Upper lobe of left lung (tissue), 6 donors: ENCODE results near the gene LRRK1. TPM values are rescaled to one million over a fixed set of nuclear protein-coding genes. Genes with fewer than 3 reads are reported as not detected.
A peak's percentile ranks its signal among the peaks of the same experiment; 100 is the strongest.

Source experiments
- ATAC-seq, 2 donors: fragments of 200-7000 bp; cut with Tn5 transposase; one replicate each; pipeline ENCODE4 v1.9.1; 2022; ENCODE audit warnings: mild to moderate bottlenecking in 2 of 2, moderate library complexity in 2 of 2; ENCODE audit not compliant: low FRiP score in 2 of 2
- DNase-seq, 2 donors: peaks; one replicate each; pipeline ENCODE4 v3.0.0-alpha.2; 2019 to 2020
- H3K27ac ChIP-seq, 4 donors: fragments of 200-600 bp; sonication (generic); one replicate each; pipeline ENCODE4 v1.5.1; 2016 to 2019
- H3K27me3 ChIP-seq, 4 donors: fragments of 200-600 bp; sonication (generic); one replicate each; pipeline ENCODE4 v1.5.1; 2017 to 2019
- H3K36me3 ChIP-seq, 4 donors: fragments of 200-600 bp; sonication (generic); one replicate each; pipeline ENCODE4 v1.5.1; 2016 to 2019
- H3K4me1 ChIP-seq, 4 donors: fragments of 200-600 bp; sonication (generic); one replicate each; pipeline ENCODE4 v1.5.1; 2018 to 2019
- H3K4me3 ChIP-seq, 4 donors: fragments of 200-600 bp; sonication (generic); one replicate each; pipeline ENCODE4 v1.5.1; 2017 to 2019; ENCODE audit warnings: mild to moderate bottlenecking in 2 of 4, moderate library complexity in 1 of 4
- H3K9me3 ChIP-seq, 4 donors: fragments of 200-600 bp; sonication (generic); one replicate each; pipeline ENCODE4 v1.5.1; 2018 to 2019
- EP300 ChIP-seq, 4 donors: sonication (generic); formaldehyde crosslinking; IDR thresholded peaks; one replicate each; pipeline ENCODE4 v1.5.1; 2017; ENCODE audit warnings: antibody characterized with exemption in 4 of 4, control low read depth in 2 of 4
- POLR2A ChIP-seq, 4 donors: fragments of 450-650 bp; IDR thresholded peaks; one replicate each; pipeline ENCODE4 v1.5.1; 2016 to 2017; ENCODE audit warnings: antibody characterized with exemption in 4 of 4, mild to moderate bottlenecking in 2 of 4
- POLR2AphosphoS5 ChIP-seq, 2 donors: sonication (generic); formaldehyde crosslinking; IDR thresholded peaks; one replicate each; pipeline ENCODE4 v1.5.1; 2017; ENCODE audit warnings: antibody characterized with exemption in 2 of 2
- WGBS, 2 donors: methylation state at CpG; one replicate each; pipeline ENCODE4 v1.1.5; 2017 to 2018; 5-methylcytosine and 5-hydroxymethylcytosine counted together
- total RNA-seq, 6 donors: library from RNA; depleted of rRNA in 4 of 6; stranded (reverse); fragments of >200 nt in 4 of 6; gene quantifications; one replicate each; pipeline versions ENCODE4 v1.1.0 to v1.2.1, GENCODE V29; 2016 to 2021
- TF ChIP-seq, protein P1 (sequence below), 6 experiments: fragments of 450-650 bp in 4 of 6; fragments of 200-600 bp in 2 of 6; sonication (generic) in 2 of 6; IDR thresholded peaks; one replicate each; pipeline ENCODE4 v1.5.1; 2016 to 2019; ENCODE audit warnings: antibody characterized with exemption in 6 of 6
- donor health status: DM: no; HTN: no; CAD: no; lungs with moderate emphysema.
- donor health status: DM: no; HTN: yes; CAD: no; lungs with severe emphysema.

The LRRK1 gene, protein sequence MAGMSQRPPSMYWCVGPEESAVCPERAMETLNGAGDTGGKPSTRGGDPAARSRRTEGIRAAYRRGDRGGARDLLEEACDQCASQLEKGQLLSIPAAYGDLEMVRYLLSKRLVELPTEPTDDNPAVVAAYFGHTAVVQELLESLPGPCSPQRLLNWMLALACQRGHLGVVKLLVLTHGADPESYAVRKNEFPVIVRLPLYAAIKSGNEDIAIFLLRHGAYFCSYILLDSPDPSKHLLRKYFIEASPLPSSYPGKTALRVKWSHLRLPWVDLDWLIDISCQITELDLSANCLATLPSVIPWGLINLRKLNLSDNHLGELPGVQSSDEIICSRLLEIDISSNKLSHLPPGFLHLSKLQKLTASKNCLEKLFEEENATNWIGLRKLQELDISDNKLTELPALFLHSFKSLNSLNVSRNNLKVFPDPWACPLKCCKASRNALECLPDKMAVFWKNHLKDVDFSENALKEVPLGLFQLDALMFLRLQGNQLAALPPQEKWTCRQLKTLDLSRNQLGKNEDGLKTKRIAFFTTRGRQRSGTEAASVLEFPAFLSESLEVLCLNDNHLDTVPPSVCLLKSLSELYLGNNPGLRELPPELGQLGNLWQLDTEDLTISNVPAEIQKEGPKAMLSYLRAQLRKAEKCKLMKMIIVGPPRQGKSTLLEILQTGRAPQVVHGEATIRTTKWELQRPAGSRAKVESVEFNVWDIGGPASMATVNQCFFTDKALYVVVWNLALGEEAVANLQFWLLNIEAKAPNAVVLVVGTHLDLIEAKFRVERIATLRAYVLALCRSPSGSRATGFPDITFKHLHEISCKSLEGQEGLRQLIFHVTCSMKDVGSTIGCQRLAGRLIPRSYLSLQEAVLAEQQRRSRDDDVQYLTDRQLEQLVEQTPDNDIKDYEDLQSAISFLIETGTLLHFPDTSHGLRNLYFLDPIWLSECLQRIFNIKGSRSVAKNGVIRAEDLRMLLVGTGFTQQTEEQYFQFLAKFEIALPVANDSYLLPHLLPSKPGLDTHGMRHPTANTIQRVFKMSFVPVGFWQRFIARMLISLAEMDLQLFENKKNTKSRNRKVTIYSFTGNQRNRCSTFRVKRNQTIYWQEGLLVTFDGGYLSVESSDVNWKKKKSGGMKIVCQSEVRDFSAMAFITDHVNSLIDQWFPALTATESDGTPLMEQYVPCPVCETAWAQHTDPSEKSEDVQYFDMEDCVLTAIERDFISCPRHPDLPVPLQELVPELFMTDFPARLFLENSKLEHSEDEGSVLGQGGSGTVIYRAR (N-terminal part only)
- total RNA-seq = 10 to 100 TPM; 15.0 to 47.1 (median 31.2) TPM

DNA sequence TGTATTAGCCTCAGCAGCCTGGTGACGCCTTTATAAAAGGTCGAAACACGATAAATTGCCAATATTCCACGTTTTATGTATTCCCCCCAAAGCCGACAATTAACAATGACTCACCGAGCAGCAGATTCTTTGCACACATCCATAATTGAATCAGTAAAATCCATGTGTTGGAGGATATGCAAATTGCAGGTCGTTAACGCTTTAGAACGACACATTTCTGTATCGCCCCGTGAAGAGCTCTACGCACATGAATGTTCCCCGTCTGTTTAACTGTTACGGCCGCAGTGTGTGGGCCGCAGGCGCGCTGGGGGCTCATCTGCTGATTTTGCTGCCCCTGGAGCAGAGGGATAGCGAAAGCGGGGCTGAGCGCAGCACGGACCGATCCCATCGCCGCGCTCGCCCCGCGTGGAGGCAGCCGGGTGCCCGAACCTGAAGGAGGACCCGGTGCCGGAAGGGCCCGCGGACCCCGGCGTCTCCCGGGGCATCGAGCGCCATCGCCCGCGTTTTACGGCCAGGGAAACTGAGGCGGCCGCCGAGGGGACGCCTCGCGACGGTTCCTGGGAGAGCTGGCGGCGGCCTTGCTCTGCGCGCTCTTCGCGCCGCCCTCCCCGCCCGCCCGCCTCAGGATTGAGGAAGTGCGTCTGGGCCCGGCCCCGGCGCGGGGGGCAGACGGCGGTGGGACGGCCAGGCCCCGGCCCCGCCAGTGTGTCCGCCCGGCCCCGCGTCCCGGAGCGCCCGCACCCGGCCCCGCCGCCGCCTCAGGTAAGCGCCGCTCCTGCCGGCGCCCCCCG is at the start of gene LRRK1:
LRRK1 (plus strand) TSS at position 668 of the 791 bp plus-strand sequence. CDS start 5,276 bp downstream, outside the sequence.
- DNase-seq = peak; percentile 48 to 93
- H3K4me1 ChIP-seq = peaks cover 19 to 37% (median 32%) of the 10 kb centered on the region in 4 donors
- H3K4me3 ChIP-seq = peak within 1 kb of the TSS; percentile 69 to 89 (median 82)
- no peaks in the 10 kb centered on the region for H3K27me3 ChIP-seq
- peak within 1 kb of the TSS; percentile 73 to 80 (median 76) for H3K27ac ChIP-seq
- ATAC-seq = peak; percentile 46 to 82
- no peaks in the 10 kb centered on the region for H3K36me3 ChIP-seq
- WGBS, 2 donors = 2 to 3% methylated on average over 33 to 36 of the region's 87 CpGs
- peak in 2 of 4 donors; percentile 25 to 46 for TF ChIP-seq POLR2A (IDR thresholded peaks at IDR 0.05)
- TF ChIP-seq EP300 (IDR thresholded peaks at IDR 0.05) = no peak
- H3K9me3 ChIP-seq = no peaks in the 10 kb centered on the region

DNA sequence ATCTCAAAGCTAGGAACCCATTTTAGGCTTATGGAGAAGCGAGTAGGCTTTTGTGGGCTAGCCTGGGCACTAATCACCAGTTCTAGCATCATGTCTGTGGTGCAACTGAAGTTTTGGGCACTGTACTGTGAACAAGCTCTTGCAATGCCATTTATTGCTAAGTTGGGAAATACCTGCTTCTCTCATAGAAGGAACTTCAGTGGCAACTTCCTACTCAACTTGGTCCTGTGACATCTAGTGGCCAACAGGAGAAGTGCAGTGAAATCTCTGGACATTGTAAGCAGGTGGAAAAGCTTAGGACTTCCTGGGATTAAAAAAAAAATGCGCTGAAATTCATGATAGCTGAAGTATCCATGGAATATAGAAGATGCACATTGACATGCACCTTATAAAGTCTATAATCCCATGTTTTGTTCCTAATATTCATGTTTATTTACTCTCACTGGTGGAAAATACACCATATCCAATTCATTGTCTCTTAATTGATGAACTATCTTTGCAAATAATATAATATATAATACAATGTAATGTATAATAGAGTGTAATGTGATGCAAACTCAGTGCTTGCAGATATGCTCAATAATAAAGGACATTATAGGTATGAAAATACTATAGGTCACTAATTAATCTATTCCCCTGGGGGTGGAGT is 46.0 kb upstream of the LRRK1 start:
- ATAC-seq = peak; percentile 85 to 89
- Histone ChIP-seq H3K27me3 (peaks cover 0 to 1% (median 0%) of the 10 kb centered on the region in 4 donors), H3K4me1 (no peaks in the 10 kb centered on the region), H3K36me3 (no peaks in the 10 kb centered on the region), H3K27ac (no peak overlapping the region), H3K4me3 (no peak overlapping the region), H3K9me3 (no peaks in the 10 kb centered on the region)
- TF ChIP-seq, protein P1, sequence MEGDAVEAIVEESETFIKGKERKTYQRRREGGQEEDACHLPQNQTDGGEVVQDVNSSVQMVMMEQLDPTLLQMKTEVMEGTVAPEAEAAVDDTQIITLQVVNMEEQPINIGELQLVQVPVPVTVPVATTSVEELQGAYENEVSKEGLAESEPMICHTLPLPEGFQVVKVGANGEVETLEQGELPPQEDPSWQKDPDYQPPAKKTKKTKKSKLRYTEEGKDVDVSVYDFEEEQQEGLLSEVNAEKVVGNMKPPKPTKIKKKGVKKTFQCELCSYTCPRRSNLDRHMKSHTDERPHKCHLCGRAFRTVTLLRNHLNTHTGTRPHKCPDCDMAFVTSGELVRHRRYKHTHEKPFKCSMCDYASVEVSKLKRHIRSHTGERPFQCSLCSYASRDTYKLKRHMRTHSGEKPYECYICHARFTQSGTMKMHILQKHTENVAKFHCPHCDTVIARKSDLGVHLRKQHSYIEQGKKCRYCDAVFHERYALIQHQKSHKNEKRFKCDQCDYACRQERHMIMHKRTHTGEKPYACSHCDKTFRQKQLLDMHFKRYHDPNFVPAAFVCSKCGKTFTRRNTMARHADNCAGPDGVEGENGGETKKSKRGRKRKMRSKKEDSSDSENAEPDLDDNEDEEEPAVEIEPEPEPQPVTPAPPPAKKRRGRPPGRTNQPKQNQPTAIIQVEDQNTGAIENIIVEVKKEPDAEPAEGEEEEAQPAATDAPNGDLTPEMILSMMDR (IDR thresholded peaks at IDR 0.05) = peak; percentile 78 to 97 (median 92)
- no peak for TF ChIP-seq POLR2AphosphoS5 (IDR thresholded peaks at IDR 0.05)
- DNase-seq = peak in 1 of 2 donors; percentile 67
- WGBS, 2 donors = 36 to 49% methylated on average over 2 of the region's 2 CpGs

DNA sequence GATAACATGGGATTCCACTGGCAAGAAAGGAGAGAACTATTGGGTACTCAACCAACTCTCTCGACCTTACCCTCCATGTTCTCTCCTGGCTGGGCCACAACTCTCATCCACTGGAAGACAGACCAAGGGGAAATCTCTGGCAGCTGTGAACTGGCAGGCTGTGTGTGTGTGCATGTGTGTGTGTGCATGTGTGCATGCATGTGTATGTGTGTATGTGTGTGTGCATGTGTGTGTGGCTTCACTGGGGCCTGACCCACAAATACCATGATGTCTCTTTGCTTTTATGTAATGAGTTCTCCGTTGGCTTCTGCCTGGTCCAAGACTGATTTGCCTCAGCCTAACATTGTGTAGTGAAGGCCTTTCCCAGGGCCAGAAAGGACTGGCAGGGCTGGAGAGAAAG is 43.7 kb upstream of the LRRK1 start:
- TF ChIP-seq POLR2AphosphoS5 (IDR thresholded peaks at IDR 0.05) (no peak), POLR2A (IDR thresholded peaks at IDR 0.05) (no peak), EP300 (IDR thresholded peaks at IDR 0.05) (no peak)
- Histone ChIP-seq H3K36me3 (no peaks in the 10 kb centered on the region), H3K27me3 (peaks cover 0 to 20% (median 10%) of the 10 kb centered on the region in 4 donors), H3K9me3 (no peaks in the 10 kb centered on the region), H3K27ac (no peak overlapping the region), H3K4me1 (peaks cover 10 to 19% (median 15%) of the 10 kb centered on the region in 4 donors), H3K4me3 (no peak overlapping the region)
- 84 to 88% methylated on average over 2 of the region's 2 CpGs for WGBS, 2 donors
- DNase-seq (no peak), ATAC-seq (no peak)

DNA sequence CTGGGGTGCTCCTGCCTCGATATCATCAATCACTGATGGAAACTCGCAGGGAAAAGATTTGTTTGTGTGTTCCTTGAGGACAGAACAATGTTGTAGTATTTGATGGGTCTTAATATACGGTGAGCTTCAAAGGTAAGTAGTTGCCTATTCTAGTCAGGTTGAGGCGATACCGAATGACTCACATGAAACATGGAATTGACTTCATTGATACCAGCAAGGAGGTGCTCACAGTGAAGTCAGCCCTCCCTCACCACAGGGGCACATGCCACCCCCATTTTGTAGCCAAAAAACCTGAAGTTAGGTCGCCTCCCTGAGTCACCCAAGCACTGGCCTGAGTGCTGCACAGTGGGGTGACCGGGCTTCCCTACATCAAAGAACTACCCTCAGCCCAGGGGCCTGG is 43.2 kb upstream of the LRRK1 start:
- TF ChIP-seq, protein P1 (IDR thresholded peaks at IDR 0.05) = no peak
- TF ChIP-seq EP300 (IDR thresholded peaks at IDR 0.05) = no peak
- no peak for TF ChIP-seq POLR2A (IDR thresholded peaks at IDR 0.05)
- TF ChIP-seq POLR2AphosphoS5 (IDR thresholded peaks at IDR 0.05) = no peak
- H3K4me1 ChIP-seq = peaks cover 13 to 23% (median 16%) of the 10 kb centered on the region in 4 donors
- H3K27ac ChIP-seq = no peak overlapping the region
- peaks cover 0 to 24% (median 12%) of the 10 kb centered on the region in 4 donors for H3K27me3 ChIP-seq
- no peaks in the 10 kb centered on the region for H3K9me3 ChIP-seq
- no peak for DNase-seq
- WGBS, 2 donors = 88 to 90% methylated on average over 6 to 7 of the region's 7 CpGs
- H3K36me3 ChIP-seq = no peaks in the 10 kb centered on the region
- no peak for ATAC-seq
- H3K4me3 ChIP-seq = no peak overlapping the region
